Measurements from ENCODE around the gene RACGAP1.

GRCh38 chr12:49944718-49945117 lies 80.6 kb downstream of the RACGAP1 start:
- TF ChIP-seq SMC3 (IDR thresholded peaks at IDR 0.05; ENCODE audit: low read depth, low read length) (no peak), CTCF (IDR thresholded peaks at IDR 0.05) (no peak)
